Suppressor macrophage treated with lipopolysaccharide for 1 hour (primary cell): Measurements from ENCODE around the gene TRPM4.
"Not testable (repeated sequence)": the region's sequence is repeated elsewhere in the genome, so short reads cannot be mapped to it uniquely, and the experiment has no call there.

ENCODE experiments used
- DNase-seq, 3 donors: peaks; one replicate each; pipeline ENCODE4 v3.0.0-alpha.2; 2020 to 2022

TRPM4 gene

DNA sequence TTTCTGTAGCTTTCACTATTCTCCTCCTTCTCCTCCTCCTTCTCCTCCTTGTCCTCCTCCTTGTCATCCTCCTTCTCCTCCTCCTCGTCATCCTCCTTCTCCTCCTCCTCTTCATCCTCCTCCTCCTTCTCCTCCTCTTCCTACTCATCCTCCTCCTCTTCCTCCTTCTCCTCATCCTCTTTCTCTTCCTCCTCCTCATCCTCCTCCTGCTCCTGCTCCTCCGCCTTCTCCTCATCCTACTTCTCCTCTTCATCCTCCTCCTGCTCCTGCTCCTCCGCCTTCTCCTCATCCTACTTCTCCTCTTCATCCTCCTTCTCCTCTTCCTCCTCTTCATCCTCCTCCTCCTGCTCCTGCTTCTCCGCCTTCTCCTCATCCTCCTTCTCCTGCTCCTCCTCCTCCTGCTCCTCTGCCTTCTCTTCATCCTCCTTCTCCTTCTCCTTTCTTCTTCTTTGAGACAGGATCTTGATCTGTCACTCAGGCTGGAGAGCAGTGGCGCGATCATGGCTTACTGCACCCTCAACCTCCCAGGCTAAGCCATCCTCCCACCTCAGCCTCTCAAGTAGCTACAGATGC is 36.3 kb downstream of the TRPM4 start:
- no peak for DNase-seq

DNA sequence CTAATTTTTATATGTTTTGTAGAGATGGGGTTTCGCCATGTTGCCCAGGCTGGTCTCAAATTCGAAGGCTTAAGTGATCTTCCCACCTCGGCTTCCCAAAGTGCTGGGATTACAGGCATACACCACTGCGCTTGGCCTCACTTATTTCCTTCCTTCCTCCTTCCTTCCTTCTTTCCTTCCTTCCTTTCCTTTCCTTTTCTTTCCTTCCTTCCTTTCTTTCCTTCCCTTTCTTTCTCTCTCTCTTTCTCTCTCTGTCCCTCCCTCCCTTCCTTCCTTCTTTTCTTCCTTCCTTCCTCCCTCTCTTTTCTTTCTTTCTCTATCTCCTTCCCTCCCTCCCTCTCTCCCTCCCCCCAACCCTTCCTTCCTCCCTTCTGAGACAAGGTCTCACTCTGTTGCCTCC is 36.8 kb downstream of the TRPM4 start:
- no peak for DNase-seq

DNA sequence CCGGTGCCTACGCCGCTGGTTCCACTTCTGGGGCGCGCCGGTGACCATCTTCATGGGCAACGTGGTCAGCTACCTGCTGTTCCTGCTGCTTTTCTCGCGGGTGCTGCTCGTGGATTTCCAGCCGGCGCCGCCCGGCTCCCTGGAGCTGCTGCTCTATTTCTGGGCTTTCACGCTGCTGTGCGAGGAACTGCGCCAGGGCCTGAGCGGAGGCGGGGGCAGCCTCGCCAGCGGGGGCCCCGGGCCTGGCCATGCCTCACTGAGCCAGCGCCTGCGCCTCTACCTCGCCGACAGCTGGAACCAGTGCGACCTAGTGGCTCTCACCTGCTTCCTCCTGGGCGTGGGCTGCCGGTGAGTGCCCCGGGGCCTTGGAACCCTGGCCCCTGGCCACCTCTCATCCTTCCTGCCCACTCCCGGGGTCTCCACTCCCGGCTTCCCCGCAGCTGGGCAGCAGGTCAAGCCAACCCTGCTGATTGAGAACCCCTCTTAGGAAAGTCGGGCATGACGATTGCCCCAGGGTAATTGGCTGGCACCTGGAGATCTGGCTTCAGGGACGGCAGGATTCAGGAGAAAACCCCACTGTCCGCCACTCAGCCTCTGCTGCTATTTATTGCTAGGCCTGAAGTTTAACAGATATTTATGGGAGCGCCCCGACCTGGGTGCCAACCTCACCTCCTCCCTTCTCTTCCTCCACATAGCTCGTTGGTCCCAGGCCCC is 39.1 kb downstream of the TRPM4 start:
- no peak for DNase-seq

DNA sequence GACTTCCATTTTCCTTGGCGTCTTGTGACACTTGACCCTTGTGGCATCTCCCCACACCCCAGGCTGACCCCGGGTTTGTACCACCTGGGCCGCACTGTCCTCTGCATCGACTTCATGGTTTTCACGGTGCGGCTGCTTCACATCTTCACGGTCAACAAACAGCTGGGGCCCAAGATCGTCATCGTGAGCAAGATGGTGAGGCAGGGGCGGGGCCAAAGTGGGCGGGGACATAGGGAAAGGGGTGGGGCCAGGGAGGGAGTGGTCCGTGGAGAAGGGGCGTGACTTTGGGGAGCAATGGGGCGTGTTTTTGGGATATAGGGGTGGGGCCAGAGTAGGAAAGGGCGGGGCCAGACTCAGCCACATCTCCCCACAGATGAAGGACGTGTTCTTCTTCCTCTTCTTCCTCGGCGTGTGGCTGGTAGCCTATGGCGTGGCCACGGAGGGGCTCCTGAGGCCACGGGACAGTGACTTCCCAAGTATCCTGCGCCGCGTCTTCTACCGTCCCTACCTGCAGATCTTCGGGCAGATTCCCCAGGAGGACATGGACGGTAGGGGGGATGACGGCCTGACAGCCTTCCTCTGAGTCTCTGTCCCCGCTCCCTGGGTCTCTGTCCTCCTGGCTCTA is 42.8 kb downstream of the TRPM4 start:
- peak; percentile 28 to 57 (median 32) for DNase-seq

DNA sequence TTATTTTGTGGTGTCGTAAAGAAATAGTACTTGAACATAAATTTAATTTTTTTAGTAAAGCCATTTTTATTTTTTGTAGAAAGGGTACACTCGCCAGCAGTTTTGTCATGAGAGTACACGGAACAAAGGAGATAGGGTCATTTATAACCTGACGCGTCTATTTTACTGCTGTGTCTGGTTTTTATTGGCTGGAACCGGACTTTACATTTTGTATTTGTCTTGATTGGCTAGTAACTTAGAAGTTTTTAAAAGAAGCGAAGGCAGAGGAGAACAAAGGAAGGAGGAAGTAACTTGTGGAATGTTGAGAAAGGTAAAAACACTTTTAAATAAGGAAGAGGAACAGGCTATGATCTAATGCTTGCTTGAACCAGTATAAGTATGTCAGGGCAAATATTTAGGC is 43.5 kb downstream of the TRPM4 start:
- no peak for DNase-seq

DNA sequence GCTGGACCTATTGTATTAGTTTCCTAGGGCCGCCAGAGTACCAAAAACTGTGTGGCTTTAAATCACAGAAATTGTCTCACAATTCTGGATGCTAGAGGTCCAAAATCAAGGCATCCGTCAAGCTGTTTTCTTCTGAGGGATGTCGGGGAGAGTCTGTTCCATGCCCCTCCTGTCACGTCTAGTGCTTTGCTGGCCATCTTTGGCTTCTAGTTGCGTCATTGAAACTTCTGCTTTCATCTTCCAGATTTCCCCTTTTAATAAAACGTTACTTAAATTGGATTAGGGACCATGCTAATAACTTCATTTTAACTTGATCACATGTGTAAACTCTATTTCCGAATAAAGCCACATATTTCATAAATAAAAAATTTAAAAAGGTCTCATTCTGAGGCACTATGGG is 47.5 kb downstream of the TRPM4 start:
- peak; percentile 70 to 85 (median 82) for DNase-seq

DNA sequence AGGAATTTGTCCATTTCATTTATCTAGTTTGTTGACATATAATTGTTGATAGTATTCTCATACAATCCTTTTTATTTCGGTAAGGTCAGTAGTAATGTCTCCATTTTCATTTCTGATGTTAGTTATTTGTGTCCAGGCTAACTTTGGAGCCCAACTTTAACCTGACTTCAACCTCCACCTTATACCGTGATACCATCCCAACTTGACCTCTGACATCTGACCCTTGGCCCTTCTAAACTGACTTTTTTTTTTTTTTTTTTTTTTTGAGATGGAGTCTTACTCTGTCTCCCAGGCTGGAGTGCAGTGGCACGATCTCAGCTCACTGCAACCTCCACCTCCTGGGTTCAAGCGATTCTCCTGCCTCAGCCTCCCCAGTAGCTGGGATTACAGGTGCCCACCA is 51.9 kb downstream of the TRPM4 start:
- not testable (repeated sequence) for DNase-seq

DNA sequence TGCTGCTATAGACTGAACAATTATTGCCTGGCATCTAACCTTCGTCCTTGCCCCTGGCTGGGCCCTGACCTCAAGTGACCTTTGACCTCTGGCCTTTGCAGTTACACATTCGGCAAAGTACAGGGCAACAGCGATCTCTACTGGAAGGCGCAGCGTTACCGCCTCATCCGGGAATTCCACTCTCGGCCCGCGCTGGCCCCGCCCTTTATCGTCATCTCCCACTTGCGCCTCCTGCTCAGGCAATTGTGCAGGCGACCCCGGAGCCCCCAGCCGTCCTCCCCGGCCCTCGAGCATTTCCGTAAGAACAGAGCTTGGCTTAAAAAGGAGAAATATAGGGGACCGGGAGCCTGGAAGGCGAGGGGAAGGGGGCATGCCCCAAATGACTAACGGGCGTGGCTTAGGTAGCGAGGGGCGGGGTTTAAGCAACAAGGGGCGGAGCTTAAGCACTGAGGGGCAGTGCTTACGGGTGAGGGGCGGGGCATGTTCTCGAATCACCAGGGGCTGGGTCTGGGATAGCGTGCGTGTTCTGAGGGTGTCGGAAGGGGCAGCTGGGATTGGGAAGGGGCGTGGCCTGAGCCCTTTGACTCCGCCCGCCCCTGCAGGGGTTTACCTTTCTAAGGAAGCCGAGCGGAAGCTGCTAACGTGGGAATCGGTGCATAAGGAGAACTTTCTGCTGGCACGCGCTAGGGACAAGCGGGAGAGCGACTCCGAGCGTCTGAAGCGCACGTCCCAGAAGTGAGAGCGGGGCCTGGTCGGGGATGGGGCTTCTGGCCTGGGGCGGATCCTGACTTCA is 52.7 kb downstream of the TRPM4 start:
- DNase-seq, result peak; percentile 62 to 78 (median 69)

DNA sequence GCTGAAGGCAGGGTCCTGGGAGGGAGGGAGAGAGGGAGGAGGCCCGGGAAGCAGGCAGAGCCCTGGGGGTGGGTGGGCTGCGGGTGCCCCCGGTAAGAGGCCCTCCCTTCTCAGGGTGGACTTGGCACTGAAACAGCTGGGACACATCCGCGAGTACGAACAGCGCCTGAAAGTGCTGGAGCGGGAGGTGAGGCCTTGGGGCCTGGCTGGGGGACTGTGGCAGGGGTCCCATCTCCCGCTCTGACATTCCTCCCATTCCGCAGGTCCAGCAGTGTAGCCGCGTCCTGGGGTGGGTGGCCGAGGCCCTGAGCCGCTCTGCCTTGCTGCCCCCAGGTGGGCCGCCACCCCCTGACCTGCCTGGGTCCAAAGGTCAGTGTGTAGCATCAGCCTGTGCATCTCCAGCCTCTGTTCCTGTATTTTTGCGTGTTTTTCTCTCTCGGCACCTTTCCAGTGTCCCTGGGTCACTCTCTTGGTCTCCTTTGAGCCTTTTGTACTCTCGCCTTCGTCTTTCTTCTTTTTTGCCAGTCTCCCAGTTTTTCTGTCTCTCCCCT is 53.4 kb downstream of the TRPM4 start:
- DNase-seq, result no peak

DNA sequence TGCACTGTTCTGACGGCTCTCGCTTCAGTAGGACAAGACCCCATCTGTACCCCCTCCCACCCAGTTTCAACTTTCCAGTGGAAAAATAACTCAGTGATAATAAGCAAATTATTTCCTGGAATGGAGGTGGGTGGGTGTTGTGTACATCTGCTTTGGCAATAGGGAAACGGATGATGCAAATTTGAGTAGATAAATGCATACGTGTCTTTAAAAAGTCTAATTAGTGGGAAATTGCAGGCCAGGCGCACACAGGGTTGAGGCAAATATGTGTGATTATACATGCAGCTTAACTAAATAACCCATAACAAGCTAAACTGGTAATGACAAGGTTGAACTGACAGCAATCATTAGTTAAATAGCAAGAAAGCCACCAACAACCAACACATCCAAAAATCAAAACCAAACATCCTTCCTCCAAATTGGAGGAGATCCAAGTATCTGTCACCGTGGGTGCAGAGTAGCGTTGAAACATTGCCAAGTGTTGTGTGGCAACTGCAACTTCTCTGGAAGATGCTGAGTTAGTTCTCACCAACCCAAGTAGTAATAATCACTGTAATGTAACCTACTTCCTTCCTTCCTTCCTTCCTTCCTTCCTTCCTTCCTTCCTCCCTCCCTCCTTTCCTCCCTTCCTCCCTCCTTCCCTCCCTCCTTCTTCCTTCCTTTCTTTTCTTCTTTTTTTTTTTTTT is 54.6 kb downstream of the TRPM4 start:
- peak in 1 of 3 donors; percentile 43 for DNase-seq

DNA sequence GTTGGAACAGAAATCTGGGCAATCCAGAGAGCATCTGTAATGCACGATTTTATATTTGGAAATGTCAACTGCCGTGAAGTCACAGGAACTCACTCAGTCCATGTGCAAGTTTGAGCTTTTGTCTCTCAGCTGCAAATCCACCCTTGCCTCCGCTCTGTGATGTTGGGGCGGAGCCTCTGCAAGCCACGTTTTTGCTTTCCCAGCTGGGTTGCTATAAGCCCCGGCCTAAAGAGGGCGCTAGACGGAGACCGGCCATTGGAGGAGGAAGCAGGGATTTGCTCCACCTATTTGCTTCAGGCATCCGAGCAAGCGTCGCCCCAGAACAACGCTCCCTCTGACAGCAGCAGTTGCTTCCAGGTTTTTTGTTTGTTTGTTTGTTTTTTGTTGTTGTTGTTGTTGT is 56.2 kb downstream of the TRPM4 start:
- DNase-seq, result peak in 1 of 3 donors; percentile 30

DNA sequence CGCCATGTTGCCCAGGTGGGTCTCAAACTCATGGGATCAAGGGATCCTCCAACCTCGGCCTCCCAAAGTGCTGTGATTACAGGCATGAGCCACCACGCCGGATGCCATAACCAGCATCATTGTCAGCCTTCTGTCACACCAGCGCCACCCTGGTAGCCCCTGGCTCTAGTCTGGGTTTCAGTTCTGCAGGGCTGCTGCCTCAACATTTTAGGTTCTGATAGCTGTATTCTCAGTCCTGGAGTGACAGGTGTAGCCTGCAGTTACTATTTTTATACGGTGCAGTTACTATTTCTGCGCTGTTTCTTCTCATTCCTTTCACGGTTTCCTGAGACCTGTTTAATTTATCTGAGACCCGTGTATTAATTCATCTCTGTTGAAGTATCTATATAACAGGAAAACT is 57.1 kb downstream of the TRPM4 start:
- no peak for DNase-seq

DNA sequence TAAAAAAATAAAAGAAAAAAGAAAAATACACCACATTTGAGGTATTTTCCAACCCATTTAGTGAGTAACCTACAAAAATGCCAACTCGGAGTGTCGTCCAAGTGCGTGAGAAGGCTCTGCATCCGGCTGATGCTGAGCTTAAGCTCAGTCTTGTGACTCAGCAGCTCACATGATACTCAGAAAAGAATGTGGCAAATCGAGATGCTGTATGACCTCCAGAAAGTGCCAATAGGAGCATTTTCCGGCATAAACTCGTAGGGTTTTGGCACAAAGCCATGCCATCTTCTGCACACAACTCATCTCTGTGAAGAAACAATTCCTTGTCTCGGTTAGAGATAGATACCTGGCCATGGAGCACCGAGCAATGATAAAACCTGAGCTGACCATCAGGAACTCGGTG is 58.5 kb downstream of the TRPM4 start:
- no peak for DNase-seq

DNA sequence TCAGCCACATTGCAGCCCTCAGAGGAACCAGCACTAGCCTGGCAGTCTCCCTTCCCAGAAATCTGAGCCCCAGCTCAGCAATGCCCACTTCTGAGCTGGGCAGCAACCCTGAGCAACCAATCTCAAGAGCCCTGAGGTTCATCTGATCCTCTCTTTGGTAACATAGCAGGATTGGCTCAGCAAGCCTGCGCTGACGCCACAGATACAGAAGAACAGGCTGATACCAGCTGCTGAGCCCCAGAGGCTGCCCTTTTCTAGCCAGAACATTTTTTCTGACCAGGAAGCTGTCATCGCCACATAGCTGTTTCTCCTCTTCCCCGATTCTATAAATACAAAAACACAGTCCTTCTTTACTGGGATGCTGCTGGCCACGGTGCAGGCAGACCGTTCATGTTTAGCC is 59.8 kb downstream of the TRPM4 start:
- no peak for DNase-seq

DNA sequence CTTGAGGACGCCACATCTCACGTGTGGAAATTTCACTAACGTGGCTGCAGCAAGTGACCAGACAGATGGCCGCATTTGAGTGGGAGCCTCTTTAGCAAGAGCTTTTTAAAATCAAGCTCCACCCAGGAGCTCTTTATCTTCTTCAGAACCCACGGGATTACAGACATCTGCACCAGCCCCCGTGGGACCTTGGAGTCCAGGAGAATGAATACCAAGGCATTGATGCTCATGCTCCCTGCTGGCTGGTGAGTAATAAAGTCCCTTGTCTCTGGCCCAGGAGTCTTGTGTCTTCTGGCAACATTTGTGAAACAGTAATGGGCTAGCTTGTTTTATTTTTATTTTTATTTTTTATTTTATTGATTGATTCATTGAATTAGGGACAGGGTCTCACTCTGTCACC is 64.4 kb downstream of the TRPM4 start:
- no peak for DNase-seq

DNA sequence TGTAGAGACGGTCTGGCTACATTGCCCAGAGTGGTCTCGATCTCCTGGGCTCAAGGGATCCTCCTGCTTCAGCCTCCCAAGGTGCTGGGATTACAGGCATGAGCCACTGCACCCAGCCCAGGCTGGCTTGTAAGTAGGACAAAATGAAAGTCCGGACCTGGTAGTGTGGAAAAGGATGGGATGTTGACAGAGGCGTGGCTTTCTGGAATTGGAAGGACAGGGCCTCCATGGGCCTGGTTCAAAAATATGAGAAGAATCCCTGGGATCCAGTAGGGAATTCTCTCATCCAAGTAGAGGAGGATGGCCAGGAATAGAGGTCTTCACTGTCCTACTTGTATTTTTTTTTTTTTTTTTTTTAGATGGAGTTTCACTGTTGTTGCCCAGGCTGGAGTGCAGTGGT is 64.9 kb downstream of the TRPM4 start:
- DNase-seq, result no peak

DNA sequence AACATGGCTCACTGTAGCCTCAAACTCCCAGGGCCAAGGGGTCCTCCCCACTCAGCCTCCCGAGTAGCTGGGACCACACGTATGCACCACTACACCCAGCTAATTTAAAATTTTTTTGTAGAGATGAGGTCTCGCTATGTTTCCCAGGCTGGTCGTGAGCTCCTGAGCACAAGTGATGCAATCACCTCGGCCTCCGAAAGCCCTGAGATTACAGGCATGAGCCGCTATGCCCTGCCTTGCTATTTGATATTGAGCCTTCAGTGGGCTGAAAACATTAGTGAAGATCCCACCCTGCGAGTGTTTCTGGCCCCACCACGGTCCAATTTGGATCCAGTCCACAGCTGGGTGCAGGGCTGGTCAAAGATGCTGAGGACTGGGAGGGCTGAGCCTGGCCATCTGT is 65.9 kb downstream of the TRPM4 start:
- no peak for DNase-seq

DNA sequence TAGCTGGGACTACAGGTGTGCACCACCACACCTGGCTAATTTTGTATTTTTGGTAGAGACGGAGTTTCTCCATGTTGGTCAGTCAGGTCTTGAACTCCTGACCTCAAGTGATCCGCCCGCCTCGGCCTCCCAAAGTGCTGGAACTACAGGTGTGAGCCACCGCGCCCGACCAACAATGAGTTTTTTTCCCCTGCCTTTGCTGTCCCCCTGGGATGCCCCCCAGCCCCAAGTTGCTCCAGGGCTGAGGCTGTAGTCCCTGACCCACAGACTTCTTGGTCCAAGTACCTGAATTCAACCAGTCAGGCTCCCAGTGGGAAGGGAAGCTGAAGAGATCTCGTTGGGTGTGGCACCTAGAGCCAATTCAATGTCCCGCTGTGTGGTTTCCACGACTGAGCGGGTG is 66.8 kb downstream of the TRPM4 start:
- DNase-seq, result not testable (repeated sequence)

DNA sequence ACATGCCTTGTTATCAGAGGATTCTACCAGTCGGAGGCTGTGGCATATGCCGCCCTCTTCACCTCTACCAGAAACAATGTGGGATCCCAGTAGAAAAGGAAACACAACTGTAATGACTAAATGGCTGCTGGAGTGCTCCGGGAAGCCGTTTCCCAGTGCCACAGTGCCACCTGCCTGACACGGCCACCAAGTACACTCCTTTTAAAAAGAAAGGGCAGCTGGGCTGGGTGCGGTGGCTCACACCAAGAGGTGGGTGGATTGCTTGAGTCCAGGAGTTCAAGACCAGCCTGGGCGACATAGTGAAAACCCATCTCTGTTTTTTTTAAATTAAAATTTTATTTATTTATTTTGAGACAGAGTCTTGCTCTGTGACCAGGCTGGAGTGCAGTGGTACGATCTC is 67.3 kb downstream of the TRPM4 start:
- peak; percentile 75 to 84 (median 75) for DNase-seq

DNA sequence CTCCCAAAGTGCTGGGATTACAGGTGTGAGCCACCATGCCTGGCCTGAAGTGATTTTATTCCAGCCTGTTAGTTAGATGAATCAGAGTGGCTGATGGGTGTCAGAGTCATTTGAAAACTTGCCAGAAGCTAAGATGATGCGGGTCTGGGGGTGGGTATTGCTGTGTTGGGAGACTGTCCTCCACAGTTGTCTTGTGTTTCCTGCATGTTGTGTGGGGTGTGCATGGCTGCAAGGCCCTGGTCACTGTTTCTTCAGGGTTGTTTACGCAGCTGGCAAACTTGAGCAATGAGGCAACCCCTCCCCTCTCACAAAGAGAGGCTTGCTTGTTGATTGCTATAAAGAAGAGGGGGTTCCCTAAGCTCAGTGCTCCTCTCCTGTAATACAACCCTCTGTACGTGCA is 71.8 kb downstream of the TRPM4 start:
- no peak for DNase-seq

DNA sequence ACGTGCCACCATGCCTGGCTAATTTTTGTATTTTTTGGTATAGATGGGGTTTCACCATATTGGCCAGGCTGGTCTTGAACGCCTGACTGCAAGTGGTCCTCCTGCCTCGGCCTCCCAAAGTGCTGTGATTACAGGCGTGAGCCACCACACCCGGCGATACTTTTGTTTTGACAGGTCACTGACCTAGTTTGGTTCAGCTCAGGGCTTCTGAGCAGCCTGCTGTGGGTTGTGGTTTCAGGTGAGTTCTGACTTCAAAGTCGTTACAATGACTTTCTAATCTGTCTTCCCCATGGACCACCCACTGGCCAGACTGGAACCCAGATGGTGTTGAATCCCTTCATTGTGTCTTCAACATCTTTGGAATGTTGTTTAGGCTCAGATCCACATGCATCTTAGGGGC is 73.8 kb downstream of the TRPM4 start:
- DNase-seq, result no peak

DNA sequence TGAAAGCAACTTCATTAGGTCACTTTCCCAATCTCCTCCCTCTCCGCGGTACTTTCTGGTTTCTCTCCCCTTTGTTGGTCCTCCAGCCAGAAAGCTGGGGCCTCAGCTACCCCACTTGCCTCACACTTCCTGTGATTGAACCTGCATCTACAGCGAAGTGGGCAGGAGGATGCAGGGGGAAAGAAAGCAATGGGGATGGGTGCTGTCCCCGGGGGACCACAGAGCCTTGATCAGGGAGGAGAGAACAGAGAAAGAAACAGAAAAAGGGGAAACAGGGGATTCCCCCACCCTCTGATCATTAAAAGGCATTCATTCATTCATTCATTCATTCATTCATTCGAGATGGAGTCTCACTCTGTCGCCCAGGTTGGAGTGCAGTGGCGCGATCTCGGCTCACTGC is 74.2 kb downstream of the TRPM4 start:
- peak; percentile 17 to 37 (median 30) for DNase-seq

DNA sequence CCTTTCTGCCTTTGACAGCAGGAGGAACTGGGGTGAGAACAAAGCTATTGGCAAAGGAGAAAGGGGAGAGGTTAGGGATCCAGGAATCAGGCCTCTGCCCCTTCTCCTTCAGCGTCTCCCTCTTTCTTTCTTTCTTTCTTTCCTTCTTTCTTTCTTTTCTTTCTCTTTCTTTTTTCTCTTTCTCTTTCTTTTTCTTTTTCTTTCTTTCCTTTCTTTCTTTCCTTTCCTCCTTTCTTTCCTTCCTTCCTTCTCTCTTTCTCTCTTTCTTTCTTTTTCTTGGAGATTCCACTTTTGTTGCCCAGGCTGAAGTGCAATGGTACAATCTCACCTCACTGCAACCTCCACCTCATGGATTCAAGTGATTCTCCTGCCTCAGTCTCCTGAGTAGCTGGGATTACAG is 75.6 kb downstream of the TRPM4 start:
- no peak for DNase-seq
